GM23338 (cell line): Measurements from ENCODE around the gene FAM117A. TPM values are rescaled to one million over a fixed set of nuclear protein-coding genes. Genes with fewer than 3 reads are reported as not detected.
A peak's percentile ranks its signal among the peaks of the same experiment; 100 is the strongest.

Source experiments
- ATAC-seq: fragments of 200-7000 bp; cut with Tn5 transposase; 3 replicates; pipeline ENCODE4 v1.9.1; 2020
- DNase-seq: peaks from one replicate; pipeline ENCODE4 v3.0.0-alpha.2; 2015; ENCODE audit warnings: low spot score
- H2AFZ ChIP-seq: fragments of 200-600 bp; sonication (generic); 2 replicates; pipeline ENCODE4 v1.8.0; 2016; ENCODE audit warnings: antibody characterized with exemption, mild to moderate bottlenecking, moderate library complexity
- H3F3A ChIP-seq: fragments of 200-600 bp; sonication (generic); replicated peaks from 2 replicates; pipeline ENCODE4 v1.8.0; 2017; ENCODE audit warnings: antibody characterized with exemption, mixed run types, low read depth
- H3K27ac ChIP-seq: fragments of 200-600 bp; sonication (generic); 2 replicates; pipeline ENCODE4 v1.6.1; 2016; ENCODE audit warnings: low read depth
- H3K27me3 ChIP-seq: fragments of 200-600 bp; sonication (generic); 2 replicates; pipeline ENCODE4 v1.8.0; 2016; ENCODE audit warnings: mild to moderate bottlenecking, mixed run types, moderate library complexity; ENCODE audit not compliant: insufficient read depth
- H3K36me3 ChIP-seq: fragments of 200-600 bp; sonication (generic); 2 replicates; pipeline ENCODE4 v1.8.0; 2016; ENCODE audit warnings: mild to moderate bottlenecking; ENCODE audit not compliant: insufficient read depth
- H3K4me1 ChIP-seq: fragments of 200-600 bp; sonication (generic); 2 replicates; pipeline ENCODE4 v1.8.0; 2016; ENCODE audit warnings: mild to moderate bottlenecking, moderate library complexity; ENCODE audit not compliant: insufficient read depth
- H3K4me2 ChIP-seq: fragments of 200-600 bp; sonication (generic); 2 replicates; pipeline ENCODE4 v1.7.1; 2017; ENCODE audit warnings: mixed run types
- H3K4me3 ChIP-seq: fragments of 200-600 bp; sonication (generic); 2 replicates; pipeline ENCODE4 v1.6.1; 2016; ENCODE audit warnings: mixed run types
- H3K79me2 ChIP-seq: fragments of 200-600 bp; sonication (generic); replicated peaks from 2 replicates; pipeline ENCODE4 v1.8.0; 2017; ENCODE audit warnings: mild to moderate bottlenecking; ENCODE audit not compliant: insufficient read depth
- H3K9me2 ChIP-seq: fragments of 200-600 bp; sonication (generic); 2 replicates; pipeline ENCODE4 v1.8.0; 2017; ENCODE audit not compliant: insufficient read depth
- H4K20me1 ChIP-seq: fragments of 200-600 bp; sonication (generic); replicated peaks from 2 replicates; pipeline ENCODE4 v1.8.0; 2017; ENCODE audit warnings: mild to moderate bottlenecking; ENCODE audit not compliant: insufficient read depth
- H3K27ac Mint-ChIP-seq: 2 replicates; pipeline ENCODE4 v1.8.0; 2020; ENCODE audit warnings: inconsistent platforms, mild to moderate bottlenecking, moderate library complexity, mixed read lengths
- H3K27me3 Mint-ChIP-seq: 3 replicates; pipeline ENCODE4 v1.8.0; 2022; ENCODE audit warnings: low read depth, mild to moderate bottlenecking, moderate library complexity, mixed read lengths, inconsistent platforms; ENCODE audit not compliant: insufficient read depth, poor library complexity
- H3K36me3 Mint-ChIP-seq: 3 replicates; pipeline ENCODE4 v1.8.0; 2021; ENCODE audit warnings: low read depth, mild to moderate bottlenecking, inconsistent platforms, moderate library complexity, mixed read lengths
- H3K4me1 Mint-ChIP-seq: 3 replicates; pipeline ENCODE4 v1.8.0; 2020; ENCODE audit warnings: mild to moderate bottlenecking, inconsistent platforms, mixed read lengths
- H3K4me3 Mint-ChIP-seq: 3 replicates; pipeline ENCODE4 v1.8.0; 2021; ENCODE audit warnings: moderate library complexity, mild to moderate bottlenecking, inconsistent platforms, mixed read lengths
- H3K9me3 Mint-ChIP-seq: 3 replicates; pipeline ENCODE4 v1.8.0; 2020; ENCODE audit warnings: moderate library complexity, mild to moderate bottlenecking, inconsistent platforms, mixed read lengths
- CREB1 ChIP-seq: fragments of 250-450 bp; sonication (Bioruptor Pico); IDR thresholded peaks from 2 replicates; pipeline ENCODE4 v1.5.0; 2020; ENCODE audit warnings: low read depth, mild to moderate bottlenecking, moderate library complexity
- EZH2phosphoT487 ChIP-seq: fragments of 200-600 bp; sonication (generic); IDR thresholded peaks from one replicate; pipeline ENCODE4 v1.8.1; 2018; ENCODE audit warnings: antibody characterized with exemption; ENCODE audit not compliant: unreplicated experiment
- JUNB ChIP-seq: IDR thresholded peaks from one replicate; pipeline ENCODE4 v1.6.1; 2016; ENCODE audit warnings: antibody characterized with exemption; ENCODE audit not compliant: unreplicated experiment
- NANOG ChIP-seq: IDR thresholded peaks from 2 replicates; pipeline ENCODE4 v1.6.1; 2016; ENCODE audit warnings: antibody characterized with exemption, borderline replicate concordance
- POLR2AphosphoS5 ChIP-seq: IDR thresholded peaks from 2 replicates; pipeline ENCODE4 v1.6.1; 2016; ENCODE audit warnings: antibody characterized with exemption, low read depth
- REST ChIP-seq: IDR thresholded peaks from one replicate; pipeline ENCODE4 v1.6.1; 2018; ENCODE audit warnings: antibody characterized with exemption; ENCODE audit not compliant: unreplicated experiment
- STAT1 ChIP-seq: IDR thresholded peaks from one replicate; pipeline ENCODE4 v1.6.1; 2016; ENCODE audit warnings: antibody characterized with exemption; ENCODE audit not compliant: unreplicated experiment
- ZNF114 ChIP-seq: fragments of 250-450 bp; sonication (Bioruptor Pico); IDR thresholded peaks from 2 replicates; pipeline ENCODE4 v1.5.0; 2020; ENCODE audit warnings: mild to moderate bottlenecking, moderate library complexity
- ZNF331 ChIP-seq: fragments of 250-450 bp; sonication (Bioruptor Pico); IDR thresholded peaks from 2 replicates; pipeline ENCODE4 v1.5.0; 2020; ENCODE audit warnings: low read depth, mild to moderate bottlenecking, moderate library complexity
- polyA plus RNA-seq: library from polyadenylated mRNA; unstranded; fragments of >200 nt; fragmentation: Nextera tagmentation; extraction: Ambion mirVana; gene quantifications from 2 replicates; pipeline ENCODE4 v1.2.1, GENCODE V29; 2016
- total RNA-seq: library from RNA; depleted of rRNA; stranded (reverse); fragments of >200 nt; shearing (Covaris generic); gene quantifications from 2 replicates; pipeline ENCODE4 v1.2.3, GENCODE V29; 2014

The FAM117A gene
- total and polyA plus RNA-seq, 2 experiments from 2014 or later: 21.3 to 46.4 TPM

GRCh38 chr17:49677134-49677932 lies 86.6 kb downstream of the FAM117A start:
- Histone ChIP-seq H3K36me3 (no peaks in the 10 kb centered on the region; the same call in 1 of the 2 replicates), H2AFZ (peak overlapping the region; percentile 82; the same call in 1 of the 2 replicates), H3K4me1 (peaks cover 12% of the 10 kb centered on the region), H3K27me3 (peaks cover 4% of the 10 kb centered on the region; the same call in 1 of the 2 replicates), H3F3A (0 out of 2 replicates have a peak, but pooled peaks cover 2% of the 10 kb centered on the region), H3K4me2 (peak overlapping the region; percentile 89), H3K79me2 (peaks cover 47% of the 10 kb centered on the region), H3K27ac (peak overlapping the region; percentile 75), H3K4me3 (peak overlapping the region; percentile 72), H3K9me2 (peaks cover 3% of the 10 kb centered on the region; the same call in 1 of the 2 replicates), H4K20me1 (no peaks in the 10 kb centered on the region)
- Mint-ChIP-seq H3K4me1 (peaks cover 19% of the 10 kb centered on the region), H3K27me3 (peaks cover 20% of the 10 kb centered on the region), H3K36me3 (peaks cover 24% of the 10 kb centered on the region; the same call in 2 of the 3 replicates), H3K9me3 (peaks cover 10% of the 10 kb centered on the region), H3K4me3 (peak overlapping the region; percentile 90), H3K27ac (peak overlapping the region; percentile 97)
- TF ChIP-seq POLR2AphosphoS5: peak; percentile 75; the same call in 1 of the 2 replicates
- TF ChIP-seq ZNF331 (CRISPR knock-in tag): no peak
- peak; percentile 95 for DNase-seq
- ATAC-seq: peak; percentile 88

DNA sequence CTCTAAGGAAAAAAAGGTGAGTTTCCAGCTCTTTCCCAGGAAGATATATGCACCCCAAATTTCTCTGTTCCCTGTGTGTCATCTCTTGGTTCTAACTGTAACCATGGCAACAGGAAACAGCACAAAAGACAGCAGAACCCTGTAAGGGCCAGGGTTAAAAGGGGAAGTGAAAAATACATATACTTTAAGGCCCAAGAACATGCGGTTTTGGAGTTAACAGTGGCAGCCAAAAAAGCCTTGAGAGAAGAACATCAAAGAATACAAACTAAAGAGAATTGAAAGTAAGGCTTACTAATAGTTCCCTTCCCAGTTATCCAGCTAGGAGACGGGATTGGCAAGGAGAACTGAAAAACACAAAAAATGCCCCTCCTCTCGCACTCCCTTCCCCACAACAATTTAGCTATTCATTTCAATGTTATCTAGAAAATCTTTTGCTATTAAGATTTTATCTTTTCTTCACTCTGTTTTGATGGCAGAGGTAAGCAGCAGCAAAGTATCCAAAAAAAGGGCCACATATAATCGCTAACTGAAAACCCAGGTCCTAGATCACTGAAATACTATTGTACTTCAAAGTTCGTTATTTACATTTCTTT lies 87.6 kb downstream of the FAM117A start:
- Mint-ChIP-seq H3K4me3 (peak overlapping the region; percentile 90), H3K36me3 (peaks cover 24% of the 10 kb centered on the region; the same call in 2 of the 3 replicates), H3K27me3 (peaks cover 19% of the 10 kb centered on the region), H3K4me1 (peaks cover 19% of the 10 kb centered on the region), H3K27ac (no peak overlapping the region), H3K9me3 (peaks cover 10% of the 10 kb centered on the region)
- H3K27ac ChIP-seq: no peak overlapping the region
- no peaks in the 10 kb centered on the region; the same call in 1 of the 2 replicates for H3K36me3 ChIP-seq
- H3K9me2 ChIP-seq: peaks cover 3% of the 10 kb centered on the region; the same call in 1 of the 2 replicates
- H3K27me3 ChIP-seq: peaks cover 4% of the 10 kb centered on the region; the same call in 1 of the 2 replicates
- no peak overlapping the region for H2AFZ ChIP-seq
- H3K4me3 ChIP-seq: peak overlapping the region; percentile 72
- peak overlapping the region; percentile 89 for H3K4me2 ChIP-seq
- peak; percentile 59 for DNase-seq
- H4K20me1 ChIP-seq: no peaks in the 10 kb centered on the region
- ATAC-seq: no peak
- no peak for TF ChIP-seq EZH2phosphoT487
- no peak for TF ChIP-seq NANOG
- TF ChIP-seq CREB1 (CRISPR knock-in tag): no peak
- TF ChIP-seq JUNB: no peak
- TF ChIP-seq ZNF114: no peak
- no peak for TF ChIP-seq ZNF331 (CRISPR knock-in tag)
- TF ChIP-seq STAT1: no peak
- TF ChIP-seq REST: no peak
- peaks cover 57% of the 10 kb centered on the region for H3K79me2 ChIP-seq
- H3F3A ChIP-seq: 0 out of 2 replicates have a peak, but pooled peaks cover 2% of the 10 kb centered on the region
- peaks cover 12% of the 10 kb centered on the region for H3K4me1 ChIP-seq
